OCI-LY7 (cell line): ENCODE results near the gene PKD1.

ENCODE experiments used
- CTCF ChIP-seq: fragments of 200-600 bp; sonication (generic); conservative IDR thresholded peaks from 2 replicates; pipeline ENCODE4 v1.5.1; 2014; ENCODE audit warnings: mild to moderate bottlenecking, antibody characterized with exemption, low read length, moderate library complexity, mixed read lengths
- EZH2phosphoT487 ChIP-seq: fragments of 200-600 bp; sonication (generic); IDR thresholded peaks from 2 replicates; pipeline ENCODE4 v1.6.1; 2018; ENCODE audit warnings: low read depth, borderline replicate concordance, mild to moderate bottlenecking, mixed run types, antibody characterized with exemption, low read length, moderate library complexity, mixed read lengths

- TF ChIP-seq CTCF (no peak), EZH2phosphoT487 (no peak)
Observed at GRCh38 chr16:2083409-2083808, 52.3 kb downstream of the PKD1 start.
